HEK293 (cell line): ENCODE measurements around the gene SYNPO.
A peak's percentile ranks its signal among the peaks of the same experiment; 100 is the strongest.

ENCODE experiments used
- CTCF ChIA-PET: fragments of 350-600 bp; formaldehyde crosslinking; extraction: SDS; loops from one replicate; lab custom pipeline; 2021; ENCODE audit warnings: antibody characterized with exemption; lab: Yijun Ruan, JAX
- POLR2A ChIA-PET: fragments of 300-600 bp; formaldehyde crosslinking; extraction: SDS; loops from one replicate; lab custom pipeline; 2020; ENCODE audit warnings: antibody characterized with exemption, inconsistent platforms; lab: Yijun Ruan, JAX
- H3K27ac ChIP-seq: fragments of 200-500 bp; sonication (Bioruptor generic); 2 replicates; pipeline ENCODE4 v1.5.1; 2014; ENCODE audit warnings: low read depth, low read length, control low read depth, inconsistent platforms; ENCODE audit errors: extremely low read depth
- H3K36me3 ChIP-seq, 2 experiments: fragments of 200-500 bp in 1 of 2; sonication (Bioruptor generic) in 1 of 2; 1 replicate in 1 of 2; 2 replicates in 1 of 2; pipeline ENCODE4 v1.5.1; 2014 to 2017; ENCODE audit warnings: inconsistent platforms in 2 of 2, low read length in 2 of 2; ENCODE audit not compliant: control insufficient read depth in 2 of 2, insufficient read depth in 1 of 2
- H3K4me1 ChIP-seq: fragments of 200-500 bp; sonication (Bioruptor generic); 2 replicates; pipeline ENCODE4 v1.5.1; 2014; ENCODE audit warnings: mild to moderate bottlenecking, low read length, inconsistent platforms; ENCODE audit not compliant: control insufficient read depth, insufficient read depth
- H3K4me3 ChIP-seq: 2 replicates; pipeline ENCODE4 v1.5.1; 2011; ENCODE audit warnings: low read depth, mild to moderate bottlenecking, control low read depth, low read length, moderate library complexity
- H3K9me3 ChIP-seq: fragments of 200-500 bp; sonication (Bioruptor generic); 2 replicates; pipeline ENCODE4 v1.5.1; 2014; ENCODE audit warnings: low read depth, low read length, inconsistent platforms; ENCODE audit not compliant: control insufficient read depth, insufficient read depth
- AEBP2 ChIP-seq: fragments of 450-650 bp; formaldehyde crosslinking; IDR thresholded peaks from 2 replicates; pipeline ENCODE4 v1.5.1; 2016; ENCODE audit warnings: missing biosample characterization, missing genetic modification characterization, borderline replicate concordance
- ATF2 ChIP-seq: fragments of 450-650 bp; formaldehyde crosslinking; IDR thresholded peaks from 2 replicates; pipeline ENCODE4 v1.5.1; 2016; ENCODE audit warnings: missing biosample characterization, missing genetic modification characterization, low read depth
- BCL11A ChIP-seq: fragments of 450-650 bp; formaldehyde crosslinking; IDR thresholded peaks from 2 replicates; pipeline ENCODE4 v1.5.1; 2016; ENCODE audit warnings: low read depth, missing biosample characterization, missing genetic modification characterization
- FEZF1 ChIP-seq: fragments of 450-650 bp; formaldehyde crosslinking; IDR thresholded peaks from 2 replicates; pipeline ENCODE4 v1.5.1; 2016; ENCODE audit warnings: missing biosample characterization, missing genetic modification characterization
- GLI2 ChIP-seq: fragments of 450-650 bp; formaldehyde crosslinking; IDR thresholded peaks from 2 replicates; pipeline ENCODE4; 2017; ENCODE audit warnings: missing biosample characterization, missing genetic modification characterization, low read depth, borderline replicate concordance
- GLIS1 ChIP-seq: fragments of 450-650 bp; formaldehyde crosslinking; IDR thresholded peaks from 2 replicates; pipeline ENCODE4 v1.5.1; 2016; ENCODE audit warnings: missing biosample characterization, missing genetic modification characterization
- GLIS2 ChIP-seq: fragments of 450-650 bp; formaldehyde crosslinking; IDR thresholded peaks from 2 replicates; pipeline ENCODE4 v1.5.1; 2016; ENCODE audit warnings: missing biosample characterization, missing genetic modification characterization
- HOXC10 ChIP-seq: sonication (generic); formaldehyde crosslinking; IDR thresholded peaks from 2 replicates; pipeline ENCODE4 v1.8.1; 2023; ENCODE audit warnings: mild to moderate bottlenecking, missing genetic modification reagents
- REPIN1 ChIP-seq: fragments of 450-650 bp; formaldehyde crosslinking; IDR thresholded peaks from 2 replicates; pipeline ENCODE4 v1.5.1; 2017; ENCODE audit warnings: missing biosample characterization, missing genetic modification characterization, low read depth
- SP3 ChIP-seq: fragments of 450-650 bp; formaldehyde crosslinking; IDR thresholded peaks from 2 replicates; pipeline ENCODE4 v1.5.1; 2016; ENCODE audit warnings: missing biosample characterization, missing genetic modification characterization
- ZBTB10 ChIP-seq: fragments of 450-650 bp; formaldehyde crosslinking; IDR thresholded peaks from 2 replicates; pipeline ENCODE4 v1.5.1; 2016; ENCODE audit warnings: missing biosample characterization, missing genetic modification characterization
- ZBTB20 ChIP-seq: fragments of 450-650 bp; formaldehyde crosslinking; IDR thresholded peaks from 2 replicates; pipeline ENCODE4 v1.5.1; 2016; ENCODE audit warnings: missing biosample characterization, missing genetic modification characterization
- ZBTB26 ChIP-seq: fragments of 450-650 bp; formaldehyde crosslinking; optimal IDR thresholded peaks from 2 replicates; pipeline ENCODE3; 2016; ENCODE audit warnings: missing biosample characterization, mild to moderate bottlenecking, missing genetic modification characterization
- ZBTB6 ChIP-seq: fragments of 450-650 bp; formaldehyde crosslinking; IDR thresholded peaks from 2 replicates; pipeline ENCODE4 v1.5.1; 2017; ENCODE audit warnings: missing biosample characterization, missing genetic modification characterization
- ZNF10 ChIP-seq: fragments of 450-650 bp; formaldehyde crosslinking; IDR thresholded peaks from 2 replicates; pipeline ENCODE4 v1.5.1; 2017; ENCODE audit warnings: missing biosample characterization, missing genetic modification characterization
- ZNF114 ChIP-seq: fragments of 450-650 bp; formaldehyde crosslinking; IDR thresholded peaks from 2 replicates; pipeline ENCODE4 v1.5.0; 2017; ENCODE audit warnings: missing biosample characterization, missing genetic modification characterization
- ZNF174 ChIP-seq: fragments of 450-650 bp; formaldehyde crosslinking; IDR thresholded peaks from 2 replicates; pipeline ENCODE4 v1.5.0; 2017; ENCODE audit warnings: missing biosample characterization, mild to moderate bottlenecking, missing genetic modification characterization
- ZNF248 ChIP-seq: fragments of 450-650 bp; formaldehyde crosslinking; IDR thresholded peaks from 2 replicates; pipeline ENCODE4 v1.5.1; 2017; ENCODE audit warnings: missing biosample characterization, missing genetic modification characterization
- ZNF266 ChIP-seq: fragments of 450-650 bp; formaldehyde crosslinking; IDR thresholded peaks from 2 replicates; pipeline ENCODE4 v1.5.1; 2016; ENCODE audit warnings: missing biosample characterization, missing genetic modification characterization, low read depth
- ZNF302 ChIP-seq: fragments of 450-650 bp; formaldehyde crosslinking; IDR thresholded peaks from 2 replicates; pipeline ENCODE4 v1.5.1; 2016; ENCODE audit warnings: missing biosample characterization, missing genetic modification characterization, low read depth
- ZNF366 ChIP-seq: fragments of 450-650 bp; formaldehyde crosslinking; conservative IDR thresholded peaks from 2 replicates; pipeline ENCODE4 v1.5.1; 2016; ENCODE audit warnings: missing biosample characterization, missing genetic modification characterization
- ZNF433 ChIP-seq: fragments of 450-650 bp; formaldehyde crosslinking; IDR thresholded peaks from 2 replicates; pipeline ENCODE4 v1.5.1; 2016; ENCODE audit warnings: missing biosample characterization, missing genetic modification characterization, low read depth
- ZNF529 ChIP-seq: fragments of 450-650 bp; formaldehyde crosslinking; IDR thresholded peaks from 2 replicates; pipeline ENCODE4 v1.5.1; 2017; ENCODE audit warnings: missing genetic modification characterization, missing biosample characterization; ENCODE audit not compliant: insufficient replicate concordance
- ZNF596 ChIP-seq: fragments of 450-650 bp; IDR thresholded peaks from 2 replicates; pipeline ENCODE4 v1.5.0; 2018; ENCODE audit warnings: missing biosample characterization, mild to moderate bottlenecking, missing genetic modification characterization, moderate library complexity
- ZNF626 ChIP-seq: fragments of 450-650 bp; sonication (Bioruptor Pico); formaldehyde crosslinking; IDR thresholded peaks from 2 replicates; pipeline ENCODE4 v1.5.1; 2018; ENCODE audit warnings: missing biosample characterization, missing genetic modification characterization, inconsistent platforms
- ZNF629 ChIP-seq: fragments of 450-650 bp; formaldehyde crosslinking; IDR thresholded peaks from 2 replicates; pipeline ENCODE4 v1.5.1; 2017; ENCODE audit warnings: missing biosample characterization, missing genetic modification characterization
- ZNF664 ChIP-seq: fragments of 450-650 bp; formaldehyde crosslinking; IDR thresholded peaks from 2 replicates; pipeline ENCODE4 v1.5.1; 2016; ENCODE audit warnings: missing biosample characterization, missing genetic modification characterization
- ZNF768 ChIP-seq: fragments of 450-650 bp; formaldehyde crosslinking; IDR thresholded peaks from 2 replicates; pipeline ENCODE4 v1.5.1; 2018; ENCODE audit warnings: missing biosample characterization, mild to moderate bottlenecking, missing genetic modification characterization
- ZNF785 ChIP-seq: fragments of 450-650 bp; formaldehyde crosslinking; IDR thresholded peaks from 2 replicates; pipeline ENCODE4 v1.5.1; 2016; ENCODE audit warnings: missing biosample characterization, missing genetic modification characterization
- ZNF830 ChIP-seq: fragments of 450-650 bp; IDR thresholded peaks from 2 replicates; pipeline ENCODE4 v1.5.0; 2018; ENCODE audit warnings: missing biosample characterization, missing genetic modification characterization, low read depth, mild to moderate bottlenecking, moderate library complexity
- ZNF837 ChIP-seq: fragments of 450-650 bp; formaldehyde crosslinking; IDR thresholded peaks from 2 replicates; pipeline ENCODE4 v1.5.1; 2016; ENCODE audit warnings: missing biosample characterization, missing genetic modification characterization
- ZSCAN23 ChIP-seq: fragments of 450-650 bp; formaldehyde crosslinking; IDR thresholded peaks from 2 replicates; pipeline ENCODE4 v1.5.1; 2016; ENCODE audit warnings: missing biosample characterization, missing genetic modification characterization

The SYNPO gene

GRCh38 chr5:150640311-150641005 is at the start of gene SYNPO:
SYNPO (plus strand) TSS chr5:150640660; CDS start chr5:150648276, 7,616 bp downstream.
- no peak within 1 kb of the TSS for H3K4me3 ChIP-seq
- TF ChIP-seq ZNF302 (tag by site-specific recombination) (no peak), ZNF529 (no peak), ZBTB26 (tag by site-specific recombination) (no peak), ZNF837 (tag by site-specific recombination) (no peak), ZNF785 (tag by site-specific recombination) (no peak), ZNF830 (tag by site-specific recombination) (no peak), ZNF629 (peak; percentile 47; the same call in 1 of the 2 replicates), ZNF114 (tag by site-specific recombination) (no peak), ZSCAN23 (tag by site-specific recombination) (no peak), ZNF664 (no peak), ATF2 (tag by site-specific recombination) (no peak), ZNF596 (no peak), REPIN1 (tag by site-specific recombination) (no peak), ZNF266 (tag by site-specific recombination) (no peak), ZBTB20 (tag by site-specific recombination) (peak; percentile 26; the same call in 1 of the 2 replicates), ZNF366 (tag by site-specific recombination) (no peak), HOXC10 (CRISPR knock-in tag) (no peak), ZNF626 (tag by site-specific recombination) (no peak), AEBP2 (tag by site-specific recombination) (no peak), ZNF768 (tag by site-specific recombination) (no peak), ZBTB6 (tag by site-specific recombination) (no peak), FEZF1 (tag by site-specific recombination) (peak; percentile 51), ZNF248 (tag by site-specific recombination) (no peak), BCL11A (tag by site-specific recombination) (no peak), ZNF433 (no peak), SP3 (tag by site-specific recombination) (no peak), GLI2 (tag by site-specific recombination) (no peak), GLIS1 (tag by site-specific recombination) (peak; percentile 72), GLIS2 (tag by site-specific recombination) (peak; percentile 81), ZBTB10 (tag by site-specific recombination) (no peak), ZNF10 (tag by site-specific recombination) (no peak; the same call in 1 of the 2 replicates), ZNF174 (tag by site-specific recombination) (no peak)

More at GRCh38 chr5:150640311-150641005, at the start of gene SYNPO:
- no peaks in the 10 kb centered on the region for H3K36me3 ChIP-seq
- ChIA-PET CTCF (interaction anchor here (0.5 to 9.4 kb wide), 9 partner anchors 13 to 981 kb away, joined by 3 to 60 read pairs (median 4); no protein-coding TSS in a partner anchor), POLR2A (interaction anchor here (0.9 to 1.3 kb wide), 4 partner anchors 8 to 191 kb away, joined by 3 to 4 read pairs (median 3); partner anchors contain the start of gene RPS14)
- H3K4me1 ChIP-seq, result peaks cover 34% of the 10 kb centered on the region
- no peak within 1 kb of the TSS for H3K27ac ChIP-seq
- H3K9me3 ChIP-seq, result no peaks in the 10 kb centered on the region
